Endodermal cell (in vitro differentiated cells): ENCODE measurements around the gene BICDL2. TPM values are rescaled to one million over a fixed set of nuclear protein-coding genes. Genes with fewer than 3 reads are reported as not detected.
A peak's percentile ranks its signal among the peaks of the same experiment; 100 is the strongest.
"Not testable (repeated sequence)": the region's sequence is repeated elsewhere in the genome, so short reads cannot be mapped to it uniquely, and the experiment has no call there.

ENCODE experiments used
- DNase-seq: peaks from one replicate; pipeline ENCODE4 v3.0.0-alpha.2; 2017
- H3K27ac ChIP-seq: 2 replicates; pipeline ENCODE4 v1.5.1; 2013; ENCODE audit warnings: mild to moderate bottlenecking, low read depth, low read length, moderate library complexity
- H3K27me3 ChIP-seq: 2 replicates; pipeline ENCODE4 v1.6.1; 2013; ENCODE audit warnings: mild to moderate bottlenecking, low read length, moderate library complexity; ENCODE audit not compliant: insufficient read depth, control insufficient read depth, poor library complexity, severe bottlenecking
- H3K36me3 ChIP-seq: 2 replicates; pipeline ENCODE4 v1.7.0; 2013; ENCODE audit warnings: mild to moderate bottlenecking, low read length, moderate library complexity; ENCODE audit not compliant: control insufficient read depth, insufficient read depth
- H3K4me1 ChIP-seq: one replicate; pipeline ENCODE4 v1.7.0; 2013; ENCODE audit warnings: low read length; ENCODE audit not compliant: control insufficient read depth, insufficient read depth
- H3K4me3 ChIP-seq: 2 replicates; pipeline ENCODE4 v1.5.1; 2013; ENCODE audit warnings: mild to moderate bottlenecking, low read length, moderate library complexity
- H3K9ac ChIP-seq: 2 replicates; pipeline ENCODE4 v1.6.1; 2013; ENCODE audit warnings: mild to moderate bottlenecking, low read length, moderate library complexity; ENCODE audit not compliant: poor library complexity, severe bottlenecking; ENCODE audit errors: extremely low read depth
- H3K9me3 ChIP-seq: 2 replicates; pipeline ENCODE4 v1.6.1; 2013; ENCODE audit warnings: mild to moderate bottlenecking, low read length, moderate library complexity; ENCODE audit not compliant: control insufficient read depth
- H3K27ac Mint-ChIP-seq: 2 replicates; pipeline ENCODE4 v1.8.0; 2020; ENCODE audit warnings: mixed read lengths
- H3K27me3 Mint-ChIP-seq: 2 replicates; pipeline ENCODE4 v1.8.0; 2021; ENCODE audit warnings: mild to moderate bottlenecking, mixed read lengths; ENCODE audit not compliant: insufficient read depth
- H3K36me3 Mint-ChIP-seq: 2 replicates; pipeline ENCODE4 v1.8.0; 2020; ENCODE audit warnings: low read depth, mixed read lengths
- H3K4me1 Mint-ChIP-seq: 2 replicates; pipeline ENCODE4 v1.8.0; 2020; ENCODE audit warnings: mixed read lengths
- H3K4me3 Mint-ChIP-seq: 2 replicates; pipeline ENCODE4 v1.8.0; 2020; ENCODE audit warnings: mild to moderate bottlenecking, moderate library complexity, mixed read lengths
- H3K9me3 Mint-ChIP-seq: 2 replicates; pipeline ENCODE4 v1.8.0; 2020; ENCODE audit warnings: mild to moderate bottlenecking, mixed read lengths
- WGBS, 2 experiments: methylation state at CpG; one replicate each; pipeline versions ENCODE4 v1.1.5 to v1.1.7; 2013; ENCODE audit warnings: missing lambda C conversion rate in 2 of 2, mixed read lengths in 1 of 2; ENCODE audit not compliant: insufficient coverage in 1 of 2, insufficient read length in 1 of 2; 5-methylcytosine and 5-hydroxymethylcytosine counted together
- total RNA-seq, 2 donors: library from RNA; stranded (reverse); fragmentation: NEBNext Ultra II Directional in 1 of 2; extraction: Animal tissue kit (Norgen Biotek cat#: 25700) in 1 of 2; gene quantifications; 2 replicates in 1 of 2; 3 replicates in 1 of 2; pipeline ENCODE4 v1.2.1, GENCODE V29; 2021
- TF ChIP-seq, protein P1 (sequence below): fragments of 200-600 bp; sonication (generic); conservative IDR thresholded peaks from 2 replicates; pipeline ENCODE4 v1.5.0; 2021; ENCODE audit warnings: antibody characterized with exemption, mild to moderate bottlenecking

Gene BICDL2
- total RNA-seq, 2 donors from 2014 or later, result 4.7 to 8.2 TPM

GRCh38 chr16:3054965-3055733, 18.4 kb upstream of the BICDL2 start:
- Histone ChIP-seq H3K9ac (no peak overlapping the region), H3K27me3 (peaks cover 3% of the 10 kb centered on the region), H3K9me3 (no peaks in the 10 kb centered on the region), H3K4me1 (no peaks in the 10 kb centered on the region), H3K4me3 (no peak overlapping the region), H3K27ac (no peak overlapping the region), H3K36me3 (no peaks in the 10 kb centered on the region)
- H3K36me3 Mint-ChIP-seq, result peaks cover 18% of the 10 kb centered on the region
- H3K27me3 Mint-ChIP-seq, result peaks cover 39% of the 10 kb centered on the region
- TF ChIP-seq, protein P1, sequence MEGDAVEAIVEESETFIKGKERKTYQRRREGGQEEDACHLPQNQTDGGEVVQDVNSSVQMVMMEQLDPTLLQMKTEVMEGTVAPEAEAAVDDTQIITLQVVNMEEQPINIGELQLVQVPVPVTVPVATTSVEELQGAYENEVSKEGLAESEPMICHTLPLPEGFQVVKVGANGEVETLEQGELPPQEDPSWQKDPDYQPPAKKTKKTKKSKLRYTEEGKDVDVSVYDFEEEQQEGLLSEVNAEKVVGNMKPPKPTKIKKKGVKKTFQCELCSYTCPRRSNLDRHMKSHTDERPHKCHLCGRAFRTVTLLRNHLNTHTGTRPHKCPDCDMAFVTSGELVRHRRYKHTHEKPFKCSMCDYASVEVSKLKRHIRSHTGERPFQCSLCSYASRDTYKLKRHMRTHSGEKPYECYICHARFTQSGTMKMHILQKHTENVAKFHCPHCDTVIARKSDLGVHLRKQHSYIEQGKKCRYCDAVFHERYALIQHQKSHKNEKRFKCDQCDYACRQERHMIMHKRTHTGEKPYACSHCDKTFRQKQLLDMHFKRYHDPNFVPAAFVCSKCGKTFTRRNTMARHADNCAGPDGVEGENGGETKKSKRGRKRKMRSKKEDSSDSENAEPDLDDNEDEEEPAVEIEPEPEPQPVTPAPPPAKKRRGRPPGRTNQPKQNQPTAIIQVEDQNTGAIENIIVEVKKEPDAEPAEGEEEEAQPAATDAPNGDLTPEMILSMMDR, result no peak
- DNase-seq, result no peak
- no peak overlapping the region for H3K4me3 Mint-ChIP-seq
- peaks cover 7% of the 10 kb centered on the region for H3K4me1 Mint-ChIP-seq
- WGBS, 2 experiments, result 88 to 90% methylated on average over 16 to 17 of the region's 17 CpGs
- no peaks in the 10 kb centered on the region for H3K9me3 Mint-ChIP-seq
- no peak overlapping the region for H3K27ac Mint-ChIP-seq

DNA sequence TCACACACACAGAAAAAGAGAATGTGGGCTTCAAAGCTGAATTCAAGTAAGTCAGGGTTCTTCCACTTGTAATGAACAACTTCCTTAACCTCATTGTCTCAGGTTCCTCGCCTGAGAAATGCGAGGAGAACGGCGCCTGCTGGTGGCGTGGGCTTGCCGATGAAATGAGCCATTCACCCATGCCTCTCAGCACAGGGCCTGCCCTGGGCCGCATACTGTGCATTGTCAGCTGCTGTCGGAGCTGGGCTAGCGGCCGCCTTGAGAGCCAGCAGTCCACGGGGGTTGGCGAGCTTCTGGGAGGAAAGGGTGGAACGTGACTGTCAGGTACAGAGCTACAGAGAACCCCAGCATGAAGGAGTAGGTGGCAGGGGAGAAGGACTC, 16.6 kb upstream of the BICDL2 start:
- not testable (repeated sequence) for H3K9ac ChIP-seq, H3K9me3 Mint-ChIP-seq, H3K4me3 Mint-ChIP-seq, DNase-seq, H3K36me3 ChIP-seq, H3K27ac ChIP-seq, H3K4me1 ChIP-seq, H3K9me3 ChIP-seq, H3K4me1 Mint-ChIP-seq, H3K27ac Mint-ChIP-seq, H3K27me3 ChIP-seq, H3K4me3 ChIP-seq
- Mint-ChIP-seq H3K27me3 (peaks cover 51% of the 10 kb centered on the region), H3K36me3 (peaks cover 18% of the 10 kb centered on the region)
- TF ChIP-seq, protein P1, result peak; percentile 24
- 86 to 93% methylated on average over 4 to 9 of the region's 13 CpGs for WGBS, 2 experiments

DNA sequence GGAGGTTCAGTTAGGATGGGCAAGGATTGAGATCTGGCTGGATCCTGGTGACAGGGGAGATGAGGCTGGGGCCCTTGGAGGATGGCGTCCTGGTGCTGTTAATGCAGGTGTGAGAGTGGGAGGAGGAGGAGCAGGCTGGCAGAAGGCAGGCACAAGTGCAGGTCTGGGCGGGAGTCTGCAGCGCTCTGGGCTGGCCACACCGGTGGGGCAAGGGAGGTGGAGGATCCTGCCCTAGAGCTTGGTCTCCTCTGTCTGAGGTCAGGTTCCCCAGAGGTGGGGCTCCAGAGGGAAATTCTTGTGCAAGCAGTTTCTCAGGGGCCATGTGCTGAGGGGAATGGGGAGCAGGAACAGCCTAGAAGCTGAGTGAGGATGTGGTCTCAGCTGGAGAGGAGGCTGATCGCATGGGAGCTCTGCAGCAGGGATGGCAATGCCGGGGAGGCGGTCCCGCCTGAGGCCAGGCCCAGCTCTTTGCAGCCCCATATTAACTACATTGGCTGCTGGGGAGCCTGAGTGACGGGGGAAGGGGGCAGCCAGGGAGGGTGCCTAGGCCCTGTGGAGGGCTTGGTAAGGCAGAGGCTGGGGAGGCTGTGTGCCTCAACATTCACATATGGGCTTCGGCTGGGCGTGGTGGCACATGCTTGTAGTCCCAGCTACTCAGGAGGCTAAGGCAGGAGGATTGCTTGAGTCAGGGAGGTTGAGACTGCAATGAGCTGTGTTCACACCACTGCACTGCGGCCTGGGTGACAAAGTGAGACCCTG, 16.0 kb upstream of the BICDL2 start:
- not testable (repeated sequence) for H3K9me3 Mint-ChIP-seq, H3K27ac ChIP-seq, H3K27ac Mint-ChIP-seq, H3K36me3 ChIP-seq, H3K4me3 Mint-ChIP-seq, H3K4me1 ChIP-seq, DNase-seq, H3K9ac ChIP-seq, H3K27me3 ChIP-seq, H3K9me3 ChIP-seq, H3K4me3 ChIP-seq, H3K4me1 Mint-ChIP-seq
- WGBS, 2 experiments, result 92 to 100% methylated on average over 1 to 10 of the region's 12 CpGs
- Mint-ChIP-seq H3K36me3 (peaks cover 18% of the 10 kb centered on the region), H3K27me3 (peaks cover 57% of the 10 kb centered on the region)
